ENCODE data around the gene RHOH. TPM values are rescaled to one million over a fixed set of nuclear protein-coding genes. Genes with fewer than 3 reads are reported as not detected.
"Not testable (repeated sequence)": the region's sequence is repeated elsewhere in the genome, so short reads cannot be mapped to it uniquely, and the experiment has no call there.

RHOH gene, protein sequence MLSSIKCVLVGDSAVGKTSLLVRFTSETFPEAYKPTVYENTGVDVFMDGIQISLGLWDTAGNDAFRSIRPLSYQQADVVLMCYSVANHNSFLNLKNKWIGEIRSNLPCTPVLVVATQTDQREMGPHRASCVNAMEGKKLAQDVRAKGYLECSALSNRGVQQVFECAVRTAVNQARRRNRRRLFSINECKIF
- 10 to 100 TPM; 81.2 to 82.9 TPM for total RNA-seq

DNA sequence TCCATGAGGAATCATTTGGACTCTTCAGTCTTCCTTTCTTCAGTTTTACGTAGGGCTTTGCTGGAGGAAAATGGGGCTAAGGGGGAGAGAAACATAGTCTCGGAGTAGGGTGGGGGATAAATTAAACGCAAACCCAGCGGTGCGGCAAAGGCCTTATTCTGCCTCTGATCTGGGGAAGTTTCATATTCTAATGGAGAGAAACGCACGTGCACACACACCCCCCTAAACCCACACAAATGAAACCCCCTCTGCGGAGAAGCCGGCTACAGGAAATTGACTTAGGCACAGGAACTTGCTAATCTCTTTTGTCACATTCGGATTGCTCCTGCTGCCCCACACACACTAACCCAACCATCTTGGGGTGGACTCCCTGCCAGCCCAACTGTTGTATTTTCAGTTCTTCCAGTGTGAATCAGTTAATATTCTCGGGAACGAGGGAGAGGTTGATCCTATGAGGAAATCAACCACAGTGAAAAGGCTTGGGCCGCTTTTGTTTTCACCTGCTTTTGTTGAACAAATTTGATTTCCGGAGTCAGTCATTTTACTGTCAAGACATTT lies at the start of gene RHOH:
TSS of gene RHOH (plus strand) at position 308 of the 558 bp plus-strand sequence. CDS start 46,356 bp downstream, outside the sequence.
- Mint-ChIP-seq H3K27ac (peak within 1 kb of the TSS; percentile 98 to 100), H3K36me3 (peaks cover 49 to 56% of the 10 kb centered on the region in 2 donors), H3K9me3 (no peaks in the 10 kb centered on the region)
- DNase-seq (ENCODE audit: low spot score in 2 of 2) (peak; percentile 60 to 83), ATAC-seq (peak; percentile 17 to 25)

DNA sequence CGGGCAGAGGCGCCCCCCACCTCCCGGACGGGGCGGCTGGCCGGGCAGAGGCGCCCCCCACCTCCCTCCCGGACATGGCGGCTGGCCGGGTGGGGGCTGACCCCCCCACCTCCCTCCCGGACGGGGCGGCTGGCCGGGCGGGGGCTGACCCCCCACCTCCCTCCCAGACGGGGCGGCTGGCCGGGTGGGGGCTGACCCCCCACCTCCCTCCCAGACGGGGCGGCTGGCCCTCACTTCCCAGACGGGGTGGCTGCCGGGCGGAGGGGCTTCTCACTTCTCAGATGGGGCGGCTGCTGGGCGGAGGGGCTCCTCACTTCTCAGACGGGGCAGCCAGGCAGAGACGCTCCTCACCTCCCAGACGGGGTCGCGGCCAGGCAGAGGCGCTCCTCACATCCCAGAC lies 49.3 kb upstream of the RHOH start:
- not testable (repeated sequence) for ATAC-seq; H3K27ac Mint-ChIP-seq; DNase-seq (ENCODE audit: low spot score in 2 of 2)
- Mint-ChIP-seq H3K36me3 (peaks cover 17 to 30% of the 10 kb centered on the region in 2 donors), H3K9me3 (peaks cover 11 to 14% of the 10 kb centered on the region in 2 donors)

DNA sequence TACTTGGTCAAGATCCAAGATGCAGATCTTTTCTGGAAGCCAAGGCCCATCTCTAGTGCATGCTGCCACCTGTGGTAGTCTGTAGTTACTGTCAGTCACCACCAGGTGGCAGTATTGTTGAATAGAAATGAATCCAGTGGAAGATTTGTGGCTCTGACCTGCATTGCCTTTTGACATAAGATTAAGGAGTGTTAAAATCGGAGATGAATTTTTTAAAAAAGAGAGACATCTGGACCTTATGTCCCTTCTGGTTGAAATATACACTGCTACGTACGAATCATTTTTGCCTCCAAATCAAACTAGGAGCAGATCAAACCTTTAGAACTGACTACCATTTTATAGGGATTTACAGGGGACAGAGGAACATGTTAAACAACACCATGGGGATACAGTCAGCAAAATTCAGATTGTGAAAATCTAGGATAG lies 46.9 kb upstream of the RHOH start:
- Mint-ChIP-seq H3K27ac (peak overlapping the region; percentile 2 to 62), H3K9me3 (peaks cover 11 to 14% of the 10 kb centered on the region in 2 donors), H3K36me3 (peaks cover 17 to 25% of the 10 kb centered on the region in 2 donors)
- ATAC-seq (peak; percentile 77 to 83), DNase-seq (ENCODE audit: low spot score in 2 of 2) (peak in 1 of 2 donors; percentile 75)

DNA sequence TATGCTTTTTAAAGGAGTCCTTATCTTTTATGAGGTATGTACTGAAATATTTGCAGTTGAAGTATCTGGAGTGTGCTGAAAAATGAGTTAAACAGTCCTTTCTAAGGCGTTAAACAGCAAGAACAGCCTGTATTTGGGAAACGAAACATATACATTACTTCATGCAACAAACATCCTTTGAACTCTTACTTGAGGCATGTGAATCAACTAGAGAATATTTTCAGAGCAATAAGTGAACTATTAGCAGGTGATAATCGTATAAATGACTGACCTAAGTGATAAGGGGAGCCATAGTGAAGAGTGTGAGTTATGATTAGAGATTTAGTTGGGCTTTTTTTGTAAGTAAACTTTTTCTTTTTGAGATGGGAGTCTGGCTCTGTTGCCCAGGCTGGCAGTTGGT lies 45.9 kb upstream of the RHOH start:
- peaks cover 11 to 14% of the 10 kb centered on the region in 2 donors for H3K9me3 Mint-ChIP-seq
- H3K36me3 Mint-ChIP-seq, result peaks cover 17 to 25% of the 10 kb centered on the region in 2 donors
- H3K27ac Mint-ChIP-seq, result no peak overlapping the region
- no peak for DNase-seq (ENCODE audit: low spot score in 2 of 2)
- no peak for ATAC-seq

DNA sequence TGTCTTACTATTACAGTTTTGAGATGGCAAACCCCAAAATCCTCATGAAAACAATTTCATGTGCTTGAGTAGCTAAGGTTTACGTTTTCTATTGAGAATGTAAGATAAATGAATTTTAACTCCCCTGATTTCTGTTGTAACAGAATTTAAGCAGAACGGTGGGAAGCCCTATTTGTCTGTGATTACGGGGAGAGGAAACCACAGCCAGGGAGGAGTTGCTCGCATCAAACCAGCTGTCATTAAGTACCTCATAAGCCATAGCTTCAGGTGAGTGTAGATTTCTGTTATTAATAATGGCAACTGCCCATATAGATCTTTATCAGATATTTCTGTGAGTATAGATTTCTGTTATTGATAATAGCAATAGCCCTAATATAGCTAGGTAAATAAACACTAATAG lies 44.2 kb upstream of the RHOH start:
- ATAC-seq, result no peak

DNA sequence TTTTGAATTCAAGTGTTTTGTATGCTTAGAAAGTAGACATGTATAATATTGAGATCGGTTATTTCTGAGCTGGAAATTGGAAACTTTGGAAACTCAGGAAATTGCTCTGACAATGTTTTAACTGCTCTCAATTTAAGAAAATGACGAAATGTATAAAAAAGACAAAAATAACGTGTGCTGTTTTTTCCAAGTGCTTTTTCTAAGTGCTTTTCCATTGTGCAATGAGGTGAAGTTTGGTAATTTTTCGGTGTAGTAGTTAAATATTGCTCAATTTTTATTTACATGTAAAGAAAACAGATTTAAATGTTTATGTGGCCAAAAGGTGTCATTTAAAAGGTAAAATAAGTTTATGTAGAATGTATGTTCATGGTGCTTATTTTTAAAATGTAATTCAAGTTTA lies 39.4 kb upstream of the RHOH start:
- Mint-ChIP-seq H3K27ac (no peak overlapping the region), H3K36me3 (peaks cover 4 to 18% of the 10 kb centered on the region in 2 donors), H3K9me3 (peaks cover 0 to 4% of the 10 kb centered on the region in 2 donors)
- DNase-seq (ENCODE audit: low spot score in 2 of 2), result no peak
- no peak for ATAC-seq

More for the DNA sequence above, 44.2 kb upstream of the RHOH start:
- no peak for DNase-seq (ENCODE audit: low spot score in 2 of 2)
- H3K27ac Mint-ChIP-seq, result no peak overlapping the region
- peaks cover 17 to 25% of the 10 kb centered on the region in 2 donors for H3K36me3 Mint-ChIP-seq
- H3K9me3 Mint-ChIP-seq, result peaks cover 11 to 14% of the 10 kb centered on the region in 2 donors

DNA sequence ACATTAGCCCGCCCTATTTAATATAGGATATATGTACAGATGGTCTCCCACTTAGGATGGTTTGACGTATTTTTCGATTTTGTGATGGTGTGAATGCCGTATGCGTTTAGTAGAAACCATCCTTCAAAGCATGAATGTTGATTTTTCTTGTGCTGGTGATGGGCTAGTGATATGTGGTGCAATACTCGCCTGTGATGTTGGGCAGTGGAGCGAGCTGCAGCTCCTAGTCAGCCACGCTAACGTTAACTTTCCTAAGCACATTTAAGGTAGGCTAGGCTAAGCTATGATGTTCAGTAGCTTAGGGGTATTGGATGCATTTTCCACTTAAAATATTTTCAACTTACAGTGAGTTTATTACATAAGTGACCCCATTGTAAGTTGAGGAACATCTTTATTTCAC lies 36.6 kb upstream of the RHOH start:
- no peak for DNase-seq (ENCODE audit: low spot score in 2 of 2)
- H3K36me3 Mint-ChIP-seq, result peaks cover 5 to 23% of the 10 kb centered on the region in 2 donors
- no peak for ATAC-seq
- no peak overlapping the region for H3K27ac Mint-ChIP-seq
- peaks cover 0 to 8% of the 10 kb centered on the region in 2 donors for H3K9me3 Mint-ChIP-seq

DNA sequence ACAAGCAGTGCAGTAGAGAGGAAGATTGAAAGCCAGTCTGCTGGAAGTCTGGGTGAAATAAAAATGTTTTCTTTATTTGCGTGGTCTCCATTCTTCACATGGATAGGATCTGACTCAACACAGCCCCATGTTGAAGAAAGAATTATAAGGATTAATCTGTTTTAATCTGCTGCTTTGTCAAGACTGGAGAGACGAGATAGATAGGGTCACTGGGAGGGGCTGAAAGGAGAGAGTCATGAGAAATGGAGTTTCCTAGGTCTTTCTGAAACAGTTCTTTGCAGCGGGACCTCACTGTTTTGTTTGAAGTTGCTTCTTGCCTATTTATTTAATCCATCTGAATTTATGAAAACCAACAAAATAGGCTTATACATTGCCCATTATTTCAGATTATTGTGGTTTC lies 32.4 kb upstream of the RHOH start:
- peaks cover 10 to 21% of the 10 kb centered on the region in 2 donors for H3K9me3 Mint-ChIP-seq
- DNase-seq (ENCODE audit: low spot score in 2 of 2) (no peak), ATAC-seq (no peak)
- no peak overlapping the region for H3K27ac Mint-ChIP-seq
- peaks cover 12 to 37% of the 10 kb centered on the region in 2 donors for H3K36me3 Mint-ChIP-seq

DNA sequence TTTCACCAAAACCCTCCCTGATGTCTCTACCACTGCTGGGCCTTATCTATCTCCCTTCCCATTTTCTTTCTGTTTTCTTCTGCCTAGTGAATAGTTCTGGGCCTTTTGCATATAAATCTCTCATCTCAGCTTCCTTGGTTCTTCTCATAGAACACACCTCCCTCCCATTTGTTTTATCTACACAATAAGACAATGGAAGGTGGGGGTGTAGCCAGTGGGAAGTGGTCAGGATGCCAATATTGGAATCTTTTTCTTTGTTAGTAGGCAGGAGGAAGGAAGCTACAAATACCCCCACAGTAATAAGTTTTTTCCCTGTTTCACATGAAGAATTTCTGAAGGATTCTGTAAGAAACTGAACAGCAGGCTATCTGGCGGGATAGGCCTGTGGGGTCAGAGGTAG lies 30.9 kb upstream of the RHOH start:
- ATAC-seq (no peak), DNase-seq (ENCODE audit: low spot score in 2 of 2) (no peak)
- Mint-ChIP-seq H3K36me3 (peaks cover 12 to 40% of the 10 kb centered on the region in 2 donors), H3K9me3 (peaks cover 10 to 21% of the 10 kb centered on the region in 2 donors), H3K27ac (no peak overlapping the region)

DNA sequence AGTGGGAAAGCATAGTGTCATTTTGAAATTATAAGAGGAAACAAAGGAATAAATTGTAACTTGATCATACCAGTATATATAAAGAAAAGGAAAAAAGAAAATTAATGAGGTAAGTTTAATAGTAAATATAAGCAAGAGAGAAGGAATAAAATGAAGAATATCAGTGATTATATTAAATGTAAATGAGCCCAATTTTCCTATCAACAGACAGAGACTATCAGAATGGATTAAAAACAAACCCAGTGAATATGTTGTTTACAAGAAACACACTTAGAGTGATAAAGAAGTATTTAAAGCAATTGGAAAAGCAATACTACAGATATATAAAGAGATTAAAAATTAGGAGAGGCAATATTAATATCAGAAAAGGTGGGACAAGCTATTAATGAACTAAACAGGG lies 28.8 kb upstream of the RHOH start:
- Mint-ChIP-seq H3K27ac (no peak overlapping the region), H3K9me3 (peaks cover 16 to 18% of the 10 kb centered on the region in 2 donors), H3K36me3 (peaks cover 7 to 27% of the 10 kb centered on the region in 2 donors)
- DNase-seq (ENCODE audit: low spot score in 2 of 2) (no peak), ATAC-seq (no peak)

DNA sequence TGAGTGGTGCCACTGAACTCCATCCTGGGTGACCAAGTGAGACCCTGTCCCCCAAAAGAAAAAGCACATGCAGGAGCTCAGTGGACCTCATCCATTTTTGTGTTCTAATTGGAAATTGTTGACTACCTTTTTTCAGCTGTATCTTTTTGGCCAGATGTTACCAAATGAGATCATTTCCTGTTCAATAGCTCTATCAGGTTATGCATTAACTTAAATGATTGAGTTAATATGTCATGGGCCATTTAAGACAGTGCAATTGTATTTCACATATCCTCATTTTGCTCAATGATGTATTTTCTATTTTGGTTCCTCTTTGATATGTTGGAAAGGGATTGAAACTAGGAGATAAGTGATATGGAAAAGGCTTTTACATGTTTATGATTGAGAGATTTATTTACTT lies 26.2 kb upstream of the RHOH start:
- peaks cover 16 to 18% of the 10 kb centered on the region in 2 donors for H3K9me3 Mint-ChIP-seq
- ATAC-seq (no peak), DNase-seq (ENCODE audit: low spot score in 2 of 2) (no peak)
- no peak overlapping the region for H3K27ac Mint-ChIP-seq
- H3K36me3 Mint-ChIP-seq, result peaks cover 7 to 27% of the 10 kb centered on the region in 2 donors

DNA sequence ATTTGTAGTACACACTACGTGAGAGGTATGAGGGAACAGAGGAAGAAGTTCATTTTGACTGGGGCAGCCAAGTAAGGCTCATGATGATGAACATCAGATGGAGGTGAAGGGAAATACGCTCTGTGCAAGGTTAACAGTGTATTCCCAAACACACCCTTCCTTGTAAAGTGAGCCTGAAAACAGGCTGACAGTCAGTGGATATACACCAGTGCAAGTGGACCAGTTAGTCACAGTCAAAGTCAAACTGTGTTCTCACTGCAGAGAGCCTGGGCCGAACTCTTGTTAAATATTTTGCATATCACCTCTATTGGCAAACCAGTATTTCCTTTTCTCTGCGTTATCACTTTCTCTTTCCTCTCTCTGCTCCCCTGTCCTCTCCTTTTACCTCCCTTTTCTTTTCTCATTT lies 23.4 kb upstream of the RHOH start:
- Mint-ChIP-seq H3K9me3 (peaks cover 5 to 6% of the 10 kb centered on the region in 2 donors), H3K27ac (peak overlapping the region; percentile 63 to 81), H3K36me3 (peaks cover 0 to 10% of the 10 kb centered on the region in 2 donors)
- ATAC-seq (peak; percentile 43 to 91), DNase-seq (ENCODE audit: low spot score in 2 of 2) (no peak)

DNA sequence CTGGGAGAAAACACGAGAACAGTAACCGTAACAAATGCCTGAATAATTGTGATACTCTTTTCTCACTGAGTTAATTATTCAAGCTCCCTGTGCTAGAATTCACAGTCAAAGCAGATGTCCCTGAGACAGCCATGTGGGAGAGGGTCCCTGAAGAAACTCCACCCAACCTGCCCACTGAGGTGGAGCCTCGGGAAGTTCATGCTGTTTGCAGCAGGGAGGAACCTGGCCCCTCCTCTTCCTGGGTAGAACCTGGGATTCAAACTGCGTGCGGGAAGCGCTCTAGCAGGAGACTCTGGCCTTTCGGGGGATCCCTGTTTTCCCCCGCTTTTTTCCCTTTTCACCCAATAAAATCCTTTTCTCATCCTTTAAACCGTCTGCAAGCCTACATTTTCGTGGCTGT lies 20.2 kb upstream of the RHOH start:
- Mint-ChIP-seq H3K36me3 (no peaks in the 10 kb centered on the region), H3K9me3 (peaks cover 0 to under 1% of the 10 kb centered on the region in 2 donors), H3K27ac (no peak overlapping the region)
- no peak for ATAC-seq
- no peak for DNase-seq (ENCODE audit: low spot score in 2 of 2)

DNA sequence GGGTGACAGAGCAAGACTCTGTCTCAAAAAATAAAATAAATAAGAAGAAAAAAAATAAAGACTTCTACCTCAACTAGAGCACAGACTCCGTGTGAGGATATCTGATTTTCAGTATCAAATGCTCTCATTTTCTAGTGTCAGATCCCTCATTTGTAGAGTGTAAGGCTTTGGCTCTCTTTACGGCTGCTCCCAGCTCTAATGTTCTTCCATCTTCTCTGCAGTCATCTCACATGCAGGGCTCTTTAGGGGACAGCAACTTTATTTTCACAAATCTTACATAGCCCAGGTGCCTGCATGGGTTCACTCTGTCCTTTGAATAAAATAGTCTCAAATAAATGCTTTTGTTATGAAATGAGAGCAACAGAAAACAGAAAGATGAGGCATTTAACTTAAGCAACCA lies 19.2 kb upstream of the RHOH start:
- DNase-seq (ENCODE audit: low spot score in 2 of 2) (no peak), ATAC-seq (no peak)
- Mint-ChIP-seq H3K9me3 (no peaks in the 10 kb centered on the region), H3K27ac (peak overlapping the region in 1 of 2 donors; percentile 38), H3K36me3 (no peaks in the 10 kb centered on the region)

DNA sequence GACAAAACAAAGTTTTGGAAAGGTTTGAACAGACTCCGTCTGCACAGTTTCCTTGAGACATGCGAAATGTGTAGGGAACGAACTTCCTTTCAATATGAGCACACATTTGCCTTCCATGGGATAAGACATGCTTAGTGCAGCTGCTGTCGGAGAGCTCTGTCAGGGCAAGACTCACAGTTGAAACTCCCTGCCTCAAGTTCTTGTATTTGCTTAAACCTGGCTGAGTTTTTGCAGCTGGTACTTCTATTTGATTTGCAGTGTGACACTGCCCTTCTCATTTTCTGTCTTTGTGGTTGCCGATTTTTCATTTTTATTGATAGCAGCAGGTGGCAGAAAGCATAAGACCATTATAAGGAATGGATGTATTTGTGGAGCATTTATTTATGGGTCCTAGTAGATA lies 18.2 kb upstream of the RHOH start:
- DNase-seq (ENCODE audit: low spot score in 2 of 2) (no peak), ATAC-seq (no peak)
- Mint-ChIP-seq H3K27ac (no peak overlapping the region), H3K36me3 (no peaks in the 10 kb centered on the region), H3K9me3 (no peaks in the 10 kb centered on the region)

DNA sequence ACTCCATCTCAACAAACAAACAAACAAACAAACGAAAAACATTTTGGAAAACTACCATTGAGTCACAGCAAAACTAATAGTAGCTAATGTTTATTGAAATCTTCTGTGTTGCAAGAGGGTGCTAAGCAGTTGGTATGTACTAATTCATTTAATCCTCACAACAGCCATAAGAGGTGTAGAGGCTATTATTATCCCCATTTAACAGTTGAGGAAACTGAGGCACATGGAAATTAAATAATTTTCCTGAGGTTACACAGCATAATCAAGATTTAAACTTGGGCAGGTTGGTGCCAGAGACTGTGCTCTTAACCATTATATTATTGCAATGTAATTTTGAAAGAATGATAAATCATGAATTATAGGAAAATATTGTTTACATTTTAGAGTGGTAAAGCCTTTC lies 17.5 kb upstream of the RHOH start:
- Mint-ChIP-seq H3K36me3 (no peaks in the 10 kb centered on the region), H3K9me3 (no peaks in the 10 kb centered on the region)
- DNase-seq (ENCODE audit: low spot score in 2 of 2), result no peak

DNA sequence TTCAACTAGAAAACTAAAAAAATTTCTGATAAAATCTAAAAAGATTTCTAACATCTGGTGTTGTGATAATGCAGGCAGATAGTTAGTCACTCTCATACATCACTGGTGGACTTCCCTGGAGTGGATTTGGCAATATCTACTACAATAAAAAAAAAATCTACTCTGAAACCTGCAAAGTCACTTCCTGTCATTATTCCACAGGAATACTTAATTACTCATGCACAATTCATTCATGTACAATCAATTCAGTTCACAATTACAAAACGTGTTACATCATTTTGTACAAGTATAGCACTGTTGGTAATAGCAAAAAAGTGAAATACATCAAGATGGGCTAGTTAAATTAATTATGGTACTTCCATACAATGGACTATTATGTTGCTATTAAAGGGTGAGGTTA lies 16.5 kb upstream of the RHOH start:
- no peaks in the 10 kb centered on the region for H3K36me3 Mint-ChIP-seq
- ATAC-seq (peak in 1 of 2 donors; percentile 42), DNase-seq (ENCODE audit: low spot score in 2 of 2) (no peak)
- H3K27ac Mint-ChIP-seq, result no peak overlapping the region
- H3K9me3 Mint-ChIP-seq, result no peaks in the 10 kb centered on the region

More for the DNA sequence above, 17.5 kb upstream of the RHOH start:
- H3K27ac Mint-ChIP-seq, result no peak overlapping the region
- ATAC-seq, result no peak

DNA sequence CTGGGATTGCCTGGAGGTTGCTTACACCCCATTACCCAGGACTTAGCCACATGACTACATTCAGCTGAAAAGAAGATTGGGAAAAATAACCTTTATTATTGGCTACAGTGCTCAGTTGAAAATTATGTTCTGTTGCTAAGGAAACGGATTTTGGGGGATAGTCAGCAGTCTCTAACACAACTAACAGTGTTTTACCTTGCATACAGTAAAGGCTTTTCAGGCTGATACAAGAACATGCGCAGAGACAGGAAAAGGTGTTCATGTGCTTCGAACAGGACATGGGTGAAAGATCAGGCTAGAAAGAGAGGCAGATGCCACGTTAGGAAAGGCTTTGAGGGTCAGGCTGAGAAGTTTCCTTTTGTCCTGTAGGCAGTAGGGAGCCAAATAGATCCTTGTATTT lies 14.8 kb upstream of the RHOH start:
- H3K27ac Mint-ChIP-seq, result no peak overlapping the region
- ATAC-seq, result no peak
- no peak for DNase-seq (ENCODE audit: low spot score in 2 of 2)
- H3K36me3 Mint-ChIP-seq, result no peaks in the 10 kb centered on the region
- no peaks in the 10 kb centered on the region for H3K9me3 Mint-ChIP-seq

Measured in activated naive CD4-positive, alpha-beta T cell treated with anti-CD3 and anti-CD28 coated beads, Interleukin-2, amount 50 U/mL, for 72 hours (primary cell).